LoVo (cell line): ENCODE data around the gene GRID2IP.
A peak's percentile ranks its signal among the peaks of the same experiment; 100 is the strongest.
"Not testable (repeated sequence)": the region's sequence is repeated elsewhere in the genome, so short reads cannot be mapped to it uniquely, and the experiment has no call there.

ENCODE experiments used
- DNase-seq: peaks from one replicate; pipeline ENCODE4 v3.0.0-alpha.2; 2016; ENCODE audit warnings: low spot score

The GRID2IP gene

GRCh38 chr7:6487184-6487545 is 64.1 kb downstream of the GRID2IP start:
- DNase-seq, result no peak

DNA sequence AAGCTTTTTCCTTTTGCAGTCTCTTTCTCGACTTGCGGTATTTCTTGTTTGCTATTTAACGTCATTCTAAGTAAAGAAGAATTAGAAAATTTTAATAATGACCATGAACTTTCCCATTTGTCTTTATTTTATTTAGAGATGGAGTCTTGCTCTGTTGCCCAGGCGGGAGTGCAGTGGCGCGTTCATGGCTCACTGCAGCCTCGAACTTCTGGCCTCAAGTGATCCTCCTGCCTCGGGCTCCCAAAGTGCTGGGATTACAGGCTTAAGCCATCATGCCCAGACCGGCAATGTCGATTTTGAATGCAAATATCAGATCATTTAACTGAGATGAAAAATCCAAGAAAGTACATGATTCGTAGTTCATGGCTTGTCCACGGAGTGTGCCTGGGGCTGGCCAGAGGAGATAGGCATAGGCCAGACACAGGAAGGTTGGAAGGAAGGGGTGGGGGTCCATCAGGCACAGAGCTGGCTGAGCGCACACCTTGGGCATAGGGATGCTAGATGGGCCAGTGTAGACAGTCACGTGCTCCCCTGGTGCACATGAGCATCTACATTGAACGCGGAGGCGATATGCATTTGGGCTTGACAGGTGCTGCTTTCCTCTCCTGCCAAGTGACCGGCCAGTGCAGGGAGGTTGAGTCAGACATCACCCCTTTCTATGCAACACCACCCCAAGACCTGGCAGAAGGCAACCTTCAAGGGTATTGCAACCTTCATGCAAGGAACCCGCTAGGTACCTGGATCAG is 64.7 kb downstream of the GRID2IP start:
- DNase-seq, result no peak

GRCh38 chr7:6482743-6483119 is 68.5 kb downstream of the GRID2IP start:
- no peak for DNase-seq

DNA sequence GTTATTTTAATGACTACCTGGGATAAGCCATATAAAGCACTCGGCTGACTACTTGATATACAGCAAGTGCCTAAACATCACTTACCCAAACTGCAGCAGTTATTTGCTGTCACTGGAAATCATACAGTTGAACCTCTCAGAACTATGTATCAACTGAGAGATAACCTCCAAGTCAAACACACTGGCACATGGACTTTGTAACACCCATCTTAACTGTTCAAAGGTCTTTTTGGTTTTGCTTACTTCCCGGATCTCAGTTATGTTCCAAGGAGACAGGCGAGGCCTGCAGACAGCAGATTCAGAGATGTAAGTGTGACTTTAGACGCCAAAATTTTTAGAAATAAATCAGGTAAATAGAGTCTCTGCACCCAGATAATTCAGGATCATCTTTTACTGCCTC is 69.0 kb downstream of the GRID2IP start:
- DNase-seq, result peak; percentile 53

- DNase-seq, result no peak
These were observed 69.8 kb downstream of the GRID2IP start for GRCh38 chr7:6481445-6481844.

DNA sequence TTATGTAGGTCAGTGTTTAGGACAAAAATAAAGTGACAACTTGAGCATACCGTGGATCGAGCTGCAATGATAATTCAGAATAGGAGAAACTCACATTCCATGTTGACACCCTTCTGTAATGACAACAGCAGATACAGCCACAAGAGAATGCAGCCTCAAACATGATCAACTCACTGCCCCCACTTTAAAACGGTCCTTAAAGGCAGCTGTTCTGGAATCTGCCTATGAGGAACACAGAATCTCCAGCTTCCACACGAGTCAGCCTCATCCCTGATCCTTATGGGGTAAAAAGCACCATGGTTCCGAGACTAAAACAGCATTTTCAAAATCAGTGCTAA is 71.0 kb downstream of the GRID2IP start:
- DNase-seq, result no peak

GRCh38 chr7:6479067-6479466 is 72.2 kb downstream of the GRID2IP start:
- no peak for DNase-seq

DNA sequence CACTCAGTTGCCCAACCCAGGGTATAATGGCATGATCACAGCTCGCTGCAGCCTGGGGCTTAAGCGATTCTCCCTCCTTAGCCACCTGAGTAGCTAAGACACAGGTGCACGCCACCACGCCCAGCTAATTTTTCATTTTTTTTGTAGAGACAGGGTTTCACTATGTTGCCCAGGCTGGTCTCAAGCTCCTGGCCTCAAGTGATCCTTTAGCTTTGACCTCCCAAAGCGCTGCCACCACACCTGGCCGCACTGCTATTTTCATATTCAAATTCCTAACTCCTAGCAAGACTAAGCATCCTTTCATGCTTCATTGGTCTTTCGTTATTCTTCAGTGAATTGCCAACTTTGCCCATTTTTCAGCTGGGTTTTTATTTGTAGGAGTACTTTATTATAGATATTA is 73.1 kb downstream of the GRID2IP start:
- DNase-seq, result no peak

DNA sequence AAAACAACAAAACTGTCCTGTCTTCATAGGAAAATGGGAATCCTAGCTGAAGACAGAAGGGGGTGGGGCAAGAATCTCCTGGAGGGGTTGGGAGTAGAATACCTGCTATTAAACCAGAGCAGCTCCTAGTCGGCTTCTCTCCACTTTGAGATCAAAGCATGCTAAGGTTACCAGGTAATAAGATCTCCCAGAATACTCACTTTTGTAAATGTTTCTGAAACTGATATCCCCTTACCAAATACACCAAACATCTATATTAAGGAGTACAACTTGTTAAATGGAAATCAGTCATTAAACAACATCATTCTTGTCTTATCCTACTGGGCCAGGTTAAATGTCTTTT is 74.0 kb downstream of the GRID2IP start:
- DNase-seq, result no peak

DNA sequence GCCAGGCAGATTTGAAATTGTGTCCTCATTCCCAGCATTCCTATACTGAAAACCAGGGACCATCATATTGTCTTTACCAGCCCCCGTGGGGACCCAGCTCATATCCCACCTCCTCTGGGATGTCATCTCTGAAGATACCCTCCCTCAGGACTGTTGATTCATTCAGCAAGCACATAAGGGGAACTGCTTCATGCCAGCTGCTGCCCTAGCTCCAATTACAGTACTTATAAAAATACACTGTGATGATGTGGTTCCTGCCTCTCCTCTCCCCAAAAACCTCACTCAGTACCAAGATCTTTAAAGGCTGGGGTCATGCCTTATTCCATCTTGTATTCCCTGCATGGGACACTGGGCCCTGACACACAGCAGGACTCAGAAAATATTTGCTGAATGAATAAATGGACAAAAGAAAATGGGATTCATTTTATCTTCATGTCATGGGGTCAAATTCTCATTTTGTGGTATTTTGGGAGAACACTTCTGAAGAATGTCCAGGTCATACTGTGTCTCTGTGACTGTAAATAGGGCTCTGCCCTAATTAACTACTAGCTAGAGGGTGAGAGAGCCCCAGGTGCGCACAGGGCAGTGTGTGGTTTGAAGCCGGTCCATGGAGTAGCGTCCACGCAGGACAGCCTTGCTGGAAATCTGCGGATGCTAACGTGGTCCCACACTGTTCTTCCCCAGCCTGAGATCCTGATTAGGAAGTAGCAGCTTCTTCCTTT is 74.5 kb downstream of the GRID2IP start:
- DNase-seq, result no peak

- DNase-seq, result no peak
These were observed 75.7 kb downstream of the GRID2IP start for GRCh38 chr7:6475433-6476186.

DNA sequence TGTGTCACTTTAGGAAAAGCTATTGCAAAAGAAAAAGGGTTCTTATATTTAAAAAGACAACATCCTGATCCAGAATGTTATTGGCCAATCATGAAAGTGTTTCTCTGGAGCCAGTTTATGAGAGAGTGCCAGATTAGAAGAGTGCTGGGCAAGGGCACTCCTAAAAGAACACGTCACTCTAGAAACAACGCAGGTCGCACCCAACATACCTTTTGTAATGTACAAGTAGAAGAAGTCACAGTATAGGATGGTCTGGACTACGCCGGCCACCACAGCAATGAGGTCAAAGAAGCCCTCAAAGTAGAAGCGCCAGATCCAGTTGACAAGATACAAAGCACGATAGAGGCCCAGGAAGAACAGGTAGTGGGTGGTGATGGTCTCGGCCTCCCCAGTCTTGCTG is 85.4 kb downstream of the GRID2IP start:
- no peak for DNase-seq

- DNase-seq, result not testable (repeated sequence)
These were observed 87.7 kb downstream of the GRID2IP start for GRCh38 chr7:6463609-6464008.

DNA sequence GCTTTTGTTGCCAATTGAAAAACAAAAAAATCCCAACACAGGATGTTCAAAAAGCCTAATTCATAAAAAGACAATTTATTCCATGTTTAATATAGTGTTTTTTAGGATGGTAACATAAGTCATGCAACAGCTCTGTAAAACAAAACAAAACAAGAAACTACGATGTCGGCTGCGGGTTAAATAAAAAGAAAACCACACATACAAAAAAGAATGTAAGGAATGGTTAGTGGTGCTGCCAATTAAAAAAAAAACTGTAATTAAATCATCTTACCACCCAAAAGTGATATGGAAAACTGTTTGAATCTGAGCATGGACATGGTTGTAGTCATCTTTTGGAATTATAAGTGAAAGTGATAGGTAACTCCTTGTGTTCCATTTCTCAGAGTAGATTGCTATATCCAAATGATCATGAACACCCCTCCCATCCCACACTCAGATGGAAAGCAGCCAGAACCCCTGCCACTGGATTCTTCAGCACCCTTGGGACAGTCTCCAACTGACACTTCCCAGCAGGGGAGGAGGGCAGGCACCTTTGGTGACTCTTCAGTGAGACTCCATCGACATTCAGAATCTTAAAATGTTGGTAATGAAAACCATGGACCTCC is 89.2 kb downstream of the GRID2IP start:
- no peak for DNase-seq

DNA sequence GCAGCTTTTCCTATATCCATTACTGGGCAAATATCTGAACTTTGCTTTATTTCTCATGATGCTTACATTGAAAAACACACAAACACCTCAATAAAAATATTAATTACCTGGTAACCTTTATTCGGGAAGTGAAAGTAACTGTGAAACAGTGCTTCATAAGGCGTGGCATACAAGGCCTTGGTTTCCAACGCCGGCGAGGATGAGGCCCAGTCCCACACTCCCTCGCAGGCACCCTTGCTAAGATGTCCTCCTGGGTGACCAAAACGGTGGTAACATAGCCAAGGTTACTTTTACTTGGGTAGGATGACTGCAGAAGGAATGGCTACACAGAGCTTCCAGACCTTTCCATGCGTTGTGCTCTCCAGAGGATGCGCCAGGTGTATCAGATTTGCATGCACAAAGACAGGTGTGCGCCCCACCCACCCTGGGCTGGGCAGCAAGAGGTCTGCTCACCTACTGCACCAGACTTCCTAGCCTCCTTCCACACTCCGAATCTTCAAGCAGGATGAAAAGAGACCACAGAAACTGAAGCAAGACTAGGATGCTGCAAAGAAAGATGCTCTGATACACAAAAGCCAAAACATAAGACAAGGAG is 90.2 kb downstream of the GRID2IP start:
- DNase-seq, result no peak

DNA sequence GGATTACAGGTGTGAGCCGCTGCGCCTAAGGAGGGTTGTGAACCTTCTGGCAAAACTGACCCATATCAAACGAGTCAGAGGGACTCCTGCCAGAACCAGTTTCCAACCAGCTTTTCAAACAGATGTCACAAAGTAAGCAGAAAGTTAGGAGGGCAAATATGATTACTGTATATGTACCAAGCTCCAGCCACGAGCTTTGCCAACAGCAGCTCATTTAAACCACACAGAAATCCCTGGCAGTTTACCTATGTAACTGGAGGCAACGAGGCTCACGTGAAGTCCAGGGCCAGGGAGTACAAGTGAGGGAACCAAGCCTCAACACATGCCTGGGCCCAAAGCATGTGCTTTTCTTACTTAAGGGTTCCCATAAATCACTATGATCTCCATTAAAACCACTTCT is 91.0 kb downstream of the GRID2IP start:
- DNase-seq, result no peak

DNA sequence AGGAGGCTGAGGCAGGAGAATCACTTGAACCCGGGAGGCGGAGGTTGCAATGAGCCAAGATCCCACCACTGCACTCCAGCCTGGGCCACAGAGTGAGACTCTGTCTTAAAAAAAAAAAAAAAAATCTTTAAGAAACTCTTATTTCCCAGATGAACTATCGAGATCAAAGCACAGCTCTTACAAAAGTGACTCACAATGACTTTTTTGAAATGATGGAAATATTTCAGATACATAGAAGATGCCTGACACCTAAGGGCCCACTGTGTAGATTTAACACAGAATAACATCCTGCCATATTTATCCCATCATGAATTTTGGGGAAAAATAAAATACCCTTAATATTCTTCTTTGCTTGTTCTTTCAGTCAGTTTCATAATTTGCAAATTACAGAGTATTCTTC is 92.6 kb downstream of the GRID2IP start:
- DNase-seq, result not testable (repeated sequence)

- peak; percentile 66 for DNase-seq
These were observed 97.5 kb downstream of the GRID2IP start for GRCh38 chr7:6453734-6454133.

DNA sequence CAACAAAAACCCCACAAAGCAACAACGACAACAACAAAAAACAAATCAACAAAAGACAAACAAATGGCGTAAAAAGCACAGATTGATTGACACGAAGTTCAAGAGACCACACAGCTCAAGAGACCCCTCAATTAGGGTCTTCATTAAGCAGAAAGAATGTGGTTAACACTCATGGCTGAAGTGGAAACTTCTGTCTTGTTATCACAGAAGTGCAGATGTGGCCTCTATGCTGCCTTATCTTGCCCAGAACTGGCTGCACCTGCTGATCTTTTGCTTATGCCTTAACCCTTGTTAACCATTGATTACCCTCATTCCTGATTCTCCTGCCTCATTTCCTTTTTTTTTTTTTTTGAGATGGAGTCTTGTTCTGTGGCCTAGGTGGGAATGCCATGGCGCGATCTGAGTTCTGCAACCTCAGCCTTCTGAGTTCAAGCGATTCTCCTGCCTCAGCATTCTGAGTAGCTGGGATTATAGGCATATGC is 100.0 kb downstream of the GRID2IP start:
- no peak for DNase-seq

GRCh38 chr7:6450591-6450990 is 100.7 kb downstream of the GRID2IP start:
- DNase-seq, result not testable (repeated sequence)

GRCh38 chr7:6449884-6450283 is 101.4 kb downstream of the GRID2IP start:
- DNase-seq, result not testable (repeated sequence)

GRCh38 chr7:6448943-6449543 is 102.2 kb downstream of the GRID2IP start:
- no peak for DNase-seq
